Smooth muscle cell (in vitro differentiated cells): ENCODE data around the gene RBM7. TPM values are rescaled to one million over a fixed set of nuclear protein-coding genes. Genes with fewer than 3 reads are reported as not detected.

Experiments
- DNase-seq: peaks from one replicate; lab custom pipeline; 2025; ENCODE audit not compliant: unreplicated experiment; lab: John Stamatoyannopoulos, UW
- H2AFZ ChIP-seq: fragments of 200-600 bp; sonication (generic); 2 replicates; pipeline ENCODE4 v1.6.0; 2016; ENCODE audit warnings: antibody characterized with exemption, low read depth, mild to moderate bottlenecking
- H3F3A ChIP-seq: fragments of 200-600 bp; sonication (generic); 2 replicates; pipeline ENCODE4 v1.6.0; 2017; ENCODE audit warnings: antibody characterized with exemption, low read depth
- H3K27ac ChIP-seq: fragments of 200-600 bp; sonication (generic); 2 replicates; pipeline ENCODE4 v1.5.1; 2016; ENCODE audit warnings: low read depth, mild to moderate bottlenecking
- H3K27me3 ChIP-seq: fragments of 200-600 bp; sonication (generic); 2 replicates; pipeline ENCODE4 v1.6.1; 2016; ENCODE audit warnings: low read depth, mild to moderate bottlenecking
- H3K36me3 ChIP-seq: fragments of 200-600 bp; sonication (generic); 2 replicates; pipeline ENCODE4 v1.5.1; 2016; ENCODE audit warnings: low read depth
- H3K4me1 ChIP-seq: fragments of 200-600 bp; sonication (generic); 2 replicates; pipeline ENCODE4 v1.5.1; 2016; ENCODE audit warnings: low read depth
- H3K4me2 ChIP-seq: fragments of 200-600 bp; sonication (generic); 2 replicates; pipeline ENCODE4 v1.6.0; 2016; ENCODE audit warnings: mild to moderate bottlenecking
- H3K4me3 ChIP-seq: fragments of 200-600 bp; sonication (generic); 2 replicates; pipeline ENCODE4 v1.5.1; 2016; ENCODE audit warnings: mild to moderate bottlenecking
- H3K79me2 ChIP-seq: fragments of 200-600 bp; sonication (generic); 2 replicates; pipeline ENCODE4 v1.6.0; 2016; ENCODE audit warnings: low read depth, mild to moderate bottlenecking
- H3K9ac ChIP-seq: fragments of 200-600 bp; sonication (generic); 2 replicates; pipeline ENCODE4 v1.6.0; 2016; ENCODE audit warnings: low read depth
- H3K9me3 ChIP-seq: fragments of 200-600 bp; sonication (generic); replicated peaks from 2 replicates; pipeline ENCODE4 v1.5.1; 2016; ENCODE audit warnings: low read depth
- H4K20me1 ChIP-seq: fragments of 200-600 bp; sonication (generic); 2 replicates; pipeline ENCODE4 v1.6.0; 2016; ENCODE audit warnings: low read depth
- CTCF ChIP-seq: fragments of 200-600 bp; sonication (generic); IDR thresholded peaks from 2 replicates; pipeline ENCODE4 v1.5.1; 2017; ENCODE audit warnings: borderline replicate concordance, mild to moderate bottlenecking, antibody characterized with exemption; ENCODE audit not compliant: insufficient read depth, poor library complexity, severe bottlenecking
- WGBS: methylation state at CpG from one replicate; pipeline ENCODE4 v1.1.7; 2016; ENCODE audit warnings: low lambda C conversion rate; 5-methylcytosine and 5-hydroxymethylcytosine counted together
- polyA plus RNA-seq: library from polyadenylated mRNA; unstranded; fragments of >200 nt; fragmentation: Nextera tagmentation; extraction: Ambion mirVana; gene quantifications from 2 replicates; pipeline ENCODE4 v1.2.1, GENCODE V29; 2016
- total RNA-seq: library from RNA; depleted of rRNA; stranded (reverse); fragments of >200 nt; gene quantifications from 2 replicates; pipeline ENCODE4 v1.2.3, GENCODE V29; 2014

RBM7 gene
- total and polyA plus RNA-seq, 2 experiments from 2014 or later, result 47.1 to 90.9 TPM

- Histone ChIP-seq H4K20me1 (peaks cover 46% of the 10 kb centered on the region), H3K4me3 (peak overlapping the region; percentile 87), H3K79me2 (peaks cover 48% of the 10 kb centered on the region), H3K4me2 (peak overlapping the region; percentile 84), H3K9me3 (no peaks in the 10 kb centered on the region), H3K27me3 (no peaks in the 10 kb centered on the region), H3K27ac (peak overlapping the region; percentile 87), H3K4me1 (peaks cover 20% of the 10 kb centered on the region), H3K36me3 (no peaks in the 10 kb centered on the region), H3K9ac (peak overlapping the region; percentile 93), H3F3A (no peaks in the 10 kb centered on the region), H2AFZ (peak overlapping the region; percentile 23)
- no peak for DNase-seq
- no peak for TF ChIP-seq CTCF
- under 1% methylated on average over 10 of the region's 10 CpGs for WGBS
These were observed 39.8 kb downstream of the RBM7 start for GRCh38 chr11:114440121-114440860.

GRCh38 chr11:114440971-114441763 lies 40.7 kb downstream of the RBM7 start:
- peak overlapping the region; percentile 87 for H3K27ac ChIP-seq

GRCh38 chr11:114441921-114442320 lies 41.5 kb downstream of the RBM7 start:
- peak overlapping the region; percentile 84 for H3K4me2 ChIP-seq
- H3K4me1 ChIP-seq, result peaks cover 20% of the 10 kb centered on the region
- H3K36me3 ChIP-seq, result no peaks in the 10 kb centered on the region
- no peak overlapping the region for H3K9ac ChIP-seq
- H2AFZ ChIP-seq, result no peak overlapping the region
- no peak overlapping the region for H3K4me3 ChIP-seq
- H3K79me2 ChIP-seq, result peaks cover 58% of the 10 kb centered on the region
- no peaks in the 10 kb centered on the region for H3K9me3 ChIP-seq
- TF ChIP-seq CTCF, result no peak
- peaks cover 60% of the 10 kb centered on the region for H4K20me1 ChIP-seq
- peaks cover 3% of the 10 kb centered on the region for H3F3A ChIP-seq
- WGBS, result 74% methylated on average over 2 of the region's 2 CpGs
- H3K27me3 ChIP-seq, result no peaks in the 10 kb centered on the region
- no peak for DNase-seq
- no peak overlapping the region for H3K27ac ChIP-seq

More at GRCh38 chr11:114440971-114441763, 40.7 kb downstream of the RBM7 start:
- H3K9me3 ChIP-seq, result no peaks in the 10 kb centered on the region
- no peak overlapping the region for H3K9ac ChIP-seq
- H2AFZ ChIP-seq, result no peak overlapping the region
- H3K79me2 ChIP-seq, result peaks cover 56% of the 10 kb centered on the region
- WGBS, result 69% methylated on average over 7 of the region's 7 CpGs
- H3K4me3 ChIP-seq, result peak overlapping the region; percentile 87
- peaks cover 55% of the 10 kb centered on the region for H4K20me1 ChIP-seq
- H3F3A ChIP-seq, result no peaks in the 10 kb centered on the region
- H3K4me2 ChIP-seq, result peak overlapping the region; percentile 84
- no peak for TF ChIP-seq CTCF
- no peaks in the 10 kb centered on the region for H3K27me3 ChIP-seq
- H3K36me3 ChIP-seq, result no peaks in the 10 kb centered on the region
- peaks cover 20% of the 10 kb centered on the region for H3K4me1 ChIP-seq
- no peak for DNase-seq
